DMS79 treated with DMSO at 0.1 percent for 48 hours (cell line): ENCODE results near the gene YPEL3.
"Not testable (repeated sequence)": the region's sequence is repeated elsewhere in the genome, so short reads cannot be mapped to it uniquely, and the experiment has no call there.

Experiments used
- DNase-seq: peaks from one replicate; lab custom pipeline; 2025; lab: John Stamatoyannopoulos, UW

The YPEL3 gene

GRCh38 chr16:30096105-30096861 lies at the start of gene YPEL3:
YPEL3 (minus strand) TSS chr16:30096213; CDS start chr16:30095482, 731 bp downstream.
- peak; percentile 36 for DNase-seq

DNA sequence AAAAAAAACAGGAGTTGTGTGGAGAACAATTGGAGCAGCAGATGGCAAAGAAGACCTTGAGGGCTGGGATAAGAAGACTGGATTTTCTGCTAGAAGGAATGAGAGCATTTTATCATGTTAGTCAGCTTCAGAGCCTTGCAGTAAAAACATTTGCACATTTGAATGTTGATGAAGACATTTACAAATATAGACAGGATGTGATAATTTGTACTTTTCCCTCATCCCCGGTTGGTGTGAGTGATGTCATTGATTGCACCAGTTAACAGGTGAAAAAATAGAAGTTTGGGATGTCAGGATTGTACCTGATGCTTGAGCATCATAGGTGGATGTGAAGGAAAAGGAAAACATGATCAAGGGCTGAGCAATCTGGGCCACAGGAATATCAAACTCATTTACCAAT lies 49.6 kb upstream of the YPEL3 start:
- DNase-seq: no peak

- DNase-seq: no peak
Observed at GRCh38 chr16:30144917-30145316, 48.9 kb upstream of the YPEL3 start.

DNA sequence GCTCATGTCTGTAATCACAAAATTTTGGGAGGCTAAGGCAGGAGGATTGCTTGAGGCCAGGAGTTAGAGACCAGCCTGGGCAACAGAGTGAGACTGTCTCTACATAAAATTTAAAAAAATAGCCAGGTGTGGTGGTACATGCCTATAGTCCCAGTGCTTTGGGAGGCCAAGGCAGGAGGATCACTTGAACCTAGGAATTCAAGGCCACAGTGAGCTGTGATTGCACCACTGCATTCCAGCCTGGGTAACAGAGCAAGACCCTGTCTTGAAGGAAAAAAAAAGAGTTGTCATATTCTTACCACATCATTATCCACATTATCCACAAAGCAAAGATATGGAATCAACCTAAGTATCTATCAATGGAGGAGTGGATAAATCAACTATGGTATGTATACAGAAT lies 48.0 kb upstream of the YPEL3 start:
- no peak for DNase-seq

DNA sequence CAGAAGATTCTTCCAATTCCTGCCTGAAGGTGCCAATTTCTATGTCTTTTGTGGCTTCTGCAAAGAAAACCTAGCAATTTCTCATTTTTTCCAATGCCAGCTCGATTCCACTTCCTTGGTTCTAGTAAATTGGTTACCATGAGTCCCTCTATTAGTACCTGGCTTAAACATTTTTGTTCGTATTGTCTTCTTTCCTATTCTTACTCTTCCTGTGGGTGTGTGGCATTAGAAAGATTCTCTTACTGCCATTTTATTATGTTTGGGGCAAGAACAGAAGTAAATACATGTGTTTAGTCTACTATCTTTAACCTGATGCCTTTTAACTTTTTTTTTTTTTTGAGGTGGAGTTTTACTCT lies 47.3 kb upstream of the YPEL3 start:
- DNase-seq: no peak

GRCh38 chr16:30142672-30143346 lies 46.8 kb upstream of the YPEL3 start:
- DNase-seq: peak; percentile 23

DNA sequence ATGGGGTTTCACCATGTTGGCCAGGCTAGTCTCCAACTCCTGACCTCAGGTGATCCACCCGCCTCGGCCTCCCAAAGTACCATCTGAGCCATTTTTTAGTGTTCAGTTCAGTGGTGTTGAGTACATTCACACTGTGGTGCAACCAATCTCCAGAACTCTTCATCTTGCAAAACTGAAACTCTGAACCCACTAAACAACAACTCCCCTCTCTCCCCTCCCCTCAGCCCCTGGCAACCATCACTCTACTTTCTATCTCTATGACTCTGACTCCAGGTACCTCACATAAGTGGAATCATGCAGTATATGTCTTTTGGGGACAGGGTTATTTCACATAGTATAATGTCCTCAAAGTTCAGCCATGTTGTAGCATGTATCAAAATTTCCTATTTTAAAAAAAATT lies 45.7 kb upstream of the YPEL3 start:
- DNase-seq: no peak

- DNase-seq: no peak
Observed at GRCh38 chr16:30139583-30140481, 43.8 kb upstream of the YPEL3 start.

DNA sequence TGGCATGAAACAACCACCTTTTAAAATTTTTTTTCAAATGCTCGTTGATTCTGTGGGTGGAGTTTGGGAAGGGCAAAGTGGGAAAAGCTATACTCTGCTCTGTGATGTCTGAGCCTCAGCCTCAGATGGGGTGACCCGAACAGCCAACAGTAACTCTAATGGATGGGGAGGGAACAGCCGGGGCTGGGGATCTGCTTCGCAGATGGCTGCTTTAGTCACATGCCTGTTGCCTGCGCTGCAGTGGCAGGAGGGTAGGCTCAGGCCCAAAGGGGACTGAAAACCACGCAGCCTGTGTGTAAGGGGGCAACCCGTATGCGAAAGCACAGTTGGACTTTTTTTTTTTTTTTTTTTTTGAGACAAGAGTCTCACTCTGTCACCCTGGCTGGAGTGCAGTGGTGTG lies 41.9 kb upstream of the YPEL3 start:
- DNase-seq: no peak

DNA sequence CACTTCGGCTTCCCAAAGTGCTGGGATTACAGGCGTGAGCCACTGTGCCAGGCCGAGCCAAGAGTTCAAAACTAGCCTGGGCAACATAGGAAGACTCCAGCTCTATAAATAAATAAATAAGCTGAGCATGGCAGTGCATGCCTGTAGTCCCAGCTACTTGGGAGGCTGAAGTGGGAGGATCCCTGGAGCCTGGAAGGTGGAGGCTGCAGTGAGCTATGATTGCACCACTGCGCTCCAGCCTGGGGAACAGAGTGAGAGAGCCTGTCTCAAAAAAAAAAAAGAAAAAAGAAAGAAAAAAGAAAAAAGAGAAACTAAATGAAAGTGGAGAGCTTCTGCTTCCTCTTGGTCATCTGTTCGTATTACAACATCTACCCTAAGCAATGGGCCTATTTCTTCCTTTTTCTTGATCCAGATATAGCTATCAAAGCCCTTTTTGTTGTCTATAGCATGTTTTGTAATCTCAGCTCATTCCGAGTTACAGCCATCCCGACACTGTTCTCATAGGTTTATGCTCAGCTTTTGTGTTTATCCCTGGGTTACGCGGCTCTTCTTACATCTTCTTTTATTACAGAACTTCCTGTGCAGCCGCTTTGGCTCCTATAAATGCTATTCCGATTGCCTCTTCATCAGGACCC lies 41.1 kb upstream of the YPEL3 start:
- DNase-seq: no peak

DNA sequence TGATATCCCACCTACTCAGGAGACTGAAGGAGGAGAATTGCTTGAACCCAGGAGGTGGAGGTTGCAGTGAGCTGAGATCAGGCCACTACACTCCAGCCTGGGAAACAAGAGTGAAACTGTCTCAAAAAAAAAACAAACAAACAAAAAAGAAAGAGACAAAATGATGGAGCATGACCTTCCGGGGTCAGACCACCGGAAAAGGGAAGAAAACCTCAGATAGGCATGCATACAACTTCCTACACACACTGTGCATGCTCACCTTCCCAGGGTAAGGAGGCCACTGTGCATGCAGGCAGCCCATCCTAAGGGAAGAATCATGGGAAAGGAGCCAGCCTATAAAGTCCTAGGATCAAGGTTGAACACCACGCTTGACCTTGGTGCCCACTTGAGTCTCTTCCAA lies 36.6 kb upstream of the YPEL3 start:
- DNase-seq: no peak

DNA sequence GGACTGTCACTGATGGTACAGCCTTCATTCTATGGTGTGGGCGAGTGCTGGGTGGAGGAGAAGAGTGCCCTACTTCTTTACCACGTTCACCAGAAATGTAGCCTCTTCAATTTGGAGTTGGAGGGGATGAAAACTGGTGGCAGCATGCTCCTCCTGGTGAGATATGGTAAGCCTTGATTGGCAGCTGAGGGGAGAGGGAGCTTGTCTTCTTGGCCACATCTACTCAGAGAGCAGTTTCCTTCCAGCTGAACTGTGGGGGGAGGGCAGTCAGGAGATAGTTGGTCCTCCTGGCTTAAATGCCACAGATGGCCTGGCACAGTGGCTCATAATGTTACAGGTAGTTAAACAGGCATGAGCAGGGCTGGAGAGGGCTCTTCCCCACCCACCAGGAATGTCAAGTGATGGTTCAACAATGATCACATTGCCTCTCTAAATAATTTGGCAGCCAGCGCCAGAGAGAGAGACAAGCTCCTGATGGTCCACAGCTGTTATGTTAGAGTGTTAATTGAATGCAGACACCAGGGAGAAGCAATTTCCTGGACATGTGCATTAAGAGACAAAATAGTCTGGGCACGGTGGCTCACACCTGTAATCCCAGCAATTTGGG lies 36.0 kb upstream of the YPEL3 start:
- DNase-seq: peak; percentile 89

- DNase-seq: no peak
Observed at GRCh38 chr16:30127993-30128392, 32.0 kb upstream of the YPEL3 start.

GRCh38 chr16:30125690-30126089 lies 29.7 kb upstream of the YPEL3 start:
- DNase-seq: not testable (repeated sequence)

DNA sequence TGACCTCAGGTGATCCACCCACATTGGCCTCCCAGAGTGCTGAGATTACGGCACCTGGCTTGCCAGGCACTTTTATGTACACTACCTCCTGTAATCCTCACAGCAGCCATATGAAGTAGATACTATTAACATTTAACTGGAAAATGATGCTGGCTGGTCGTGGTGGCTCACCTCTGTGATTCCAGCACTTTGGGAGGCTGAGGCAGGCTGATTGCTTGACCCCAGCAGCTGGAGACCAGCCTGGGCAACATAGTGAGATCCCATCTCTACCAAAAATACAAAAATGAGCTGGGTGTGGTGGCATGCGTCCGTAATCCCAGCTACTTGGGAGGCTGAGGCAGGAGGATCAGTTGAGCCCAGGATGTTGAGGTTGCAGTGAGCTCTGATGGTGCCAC lies 29.0 kb upstream of the YPEL3 start:
- no peak for DNase-seq

DNA sequence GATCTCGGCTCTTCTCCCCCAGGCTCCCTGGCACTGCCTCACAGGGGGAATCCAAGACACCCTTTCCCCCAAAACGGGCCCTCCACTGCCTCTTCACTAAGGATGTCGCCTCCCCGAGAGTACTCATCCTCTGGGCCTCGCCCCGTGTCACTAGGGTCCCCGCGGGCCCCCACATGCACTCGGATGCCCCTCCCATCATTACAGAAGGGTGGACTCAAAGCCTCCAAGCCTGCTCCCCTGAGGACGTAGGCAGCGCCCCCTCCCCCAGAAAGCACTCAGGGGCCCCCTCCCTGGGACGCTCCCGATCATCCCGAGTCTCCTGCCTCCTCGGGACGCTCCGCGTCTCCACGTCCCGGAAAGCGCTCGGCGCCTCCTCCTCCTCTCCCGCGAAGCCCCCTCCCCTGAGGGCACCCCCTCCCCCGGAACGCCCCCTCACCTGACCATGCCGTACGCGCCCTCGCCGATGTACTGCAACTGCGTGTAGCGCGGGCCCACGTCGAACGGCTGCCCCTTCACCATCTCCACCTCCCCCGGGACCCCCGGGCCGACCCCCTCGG lies 26.7 kb upstream of the YPEL3 start:
- DNase-seq: no peak

- DNase-seq: no peak
Observed at GRCh38 chr16:30121741-30122571, 25.9 kb upstream of the YPEL3 start.

DNA sequence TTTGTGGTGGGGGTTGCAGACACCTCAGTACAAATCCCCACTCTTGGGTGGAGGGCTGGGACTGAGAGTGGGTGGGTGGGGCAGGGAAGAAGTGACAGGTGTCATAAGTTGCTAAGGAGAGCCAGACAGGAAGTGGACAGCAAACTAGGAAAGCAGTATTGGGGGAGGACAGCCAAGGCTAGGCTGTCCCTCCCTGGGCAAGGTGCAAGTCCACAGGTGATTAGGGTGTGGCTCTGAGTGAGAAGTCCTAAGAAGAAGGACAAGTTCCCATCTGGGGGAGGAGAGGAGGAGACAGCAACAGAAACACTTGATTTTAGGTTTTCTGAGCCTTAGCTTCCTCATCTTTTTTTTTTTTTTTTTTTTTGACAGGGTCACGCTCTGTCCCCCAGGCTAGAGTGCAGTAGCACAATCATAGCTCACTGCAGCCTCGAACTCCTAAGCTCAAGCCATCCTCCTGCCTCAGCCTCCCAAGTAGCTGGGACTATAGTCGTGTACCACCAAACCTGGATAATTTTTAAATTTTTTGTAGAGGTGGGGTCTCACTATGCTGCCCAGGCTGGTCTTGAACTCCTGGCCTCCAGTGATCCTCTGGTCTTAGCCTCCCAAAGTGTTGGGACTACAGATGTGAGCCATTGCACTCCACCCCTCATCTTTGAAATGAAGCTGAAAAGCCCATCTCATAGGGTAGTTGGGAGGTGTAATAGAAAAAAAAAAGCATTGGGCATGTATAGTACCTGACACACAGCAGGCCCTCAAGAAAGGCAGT lies 24.5 kb upstream of the YPEL3 start:
- no peak for DNase-seq

GRCh38 chr16:30119428-30119827 lies 23.4 kb upstream of the YPEL3 start:
- DNase-seq: no peak

DNA sequence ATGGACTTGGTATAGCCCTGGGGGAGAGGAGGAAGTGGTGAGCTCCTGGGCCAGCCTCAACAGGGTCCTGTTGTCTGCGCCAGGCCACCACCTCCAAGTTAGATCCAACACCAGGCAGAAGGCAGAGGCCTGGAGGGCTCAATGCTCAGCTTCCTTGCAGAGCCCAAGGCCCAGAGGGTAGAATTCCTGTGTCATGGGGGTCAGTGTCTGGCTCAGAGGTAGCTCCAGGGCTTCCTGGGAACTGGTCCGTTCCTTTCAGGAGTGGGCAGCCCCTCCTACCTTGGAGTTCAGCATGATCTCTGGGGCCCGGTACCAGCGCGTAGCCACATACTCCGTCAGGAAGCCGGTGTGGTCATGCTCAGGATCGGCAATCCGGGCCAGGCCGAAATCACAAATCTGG lies 21.8 kb upstream of the YPEL3 start:
- no peak for DNase-seq
